ENCODE measurements around the gene ZNRF1.

Gene ZNRF1

GRCh38 chr16:75106351-75107274 is 107.8 kb downstream of the ZNRF1 start:
- no peak for ATAC-seq
- TF ChIP-seq CSDC2 (CRISPR knock-in tag; IDR thresholded peaks at IDR 0.05) (no peak), ISL1 (CRISPR knock-in tag; IDR thresholded peaks at IDR 0.05) (no peak), TOX (CRISPR knock-in tag; IDR thresholded peaks at IDR 0.05; ENCODE audit: borderline replicate concordance) (no peak), RARB (CRISPR knock-in tag; IDR thresholded peaks at IDR 0.05) (no peak), ZNF8 (CRISPR knock-in tag; IDR thresholded peaks at IDR 0.05) (no peak), ZNF565 (CRISPR knock-in tag; conservative IDR thresholded peaks at IDR 0.05; ENCODE audit: low read depth) (no peak), GLIS3 (CRISPR knock-in tag; IDR thresholded peaks at IDR 0.05) (no peak), ARNTL (CRISPR knock-in tag; IDR thresholded peaks at IDR 0.05; ENCODE audit: borderline replicate concordance, low read depth) (no peak), ZFP3 (CRISPR knock-in tag; IDR thresholded peaks at IDR 0.05) (no peak), POU6F1 (CRISPR knock-in tag; IDR thresholded peaks at IDR 0.05; ENCODE audit: borderline replicate concordance, low read depth) (no peak), BACH2 (CRISPR knock-in tag; IDR thresholded peaks at IDR 0.05; ENCODE audit: borderline replicate concordance) (no peak), OSR1 (CRISPR knock-in tag; IDR thresholded peaks at IDR 0.05) (no peak), PATZ1 (CRISPR knock-in tag; IDR thresholded peaks at IDR 0.05; ENCODE audit: borderline replicate concordance) (no peak)
- TF ChIP-seq, protein P1, sequence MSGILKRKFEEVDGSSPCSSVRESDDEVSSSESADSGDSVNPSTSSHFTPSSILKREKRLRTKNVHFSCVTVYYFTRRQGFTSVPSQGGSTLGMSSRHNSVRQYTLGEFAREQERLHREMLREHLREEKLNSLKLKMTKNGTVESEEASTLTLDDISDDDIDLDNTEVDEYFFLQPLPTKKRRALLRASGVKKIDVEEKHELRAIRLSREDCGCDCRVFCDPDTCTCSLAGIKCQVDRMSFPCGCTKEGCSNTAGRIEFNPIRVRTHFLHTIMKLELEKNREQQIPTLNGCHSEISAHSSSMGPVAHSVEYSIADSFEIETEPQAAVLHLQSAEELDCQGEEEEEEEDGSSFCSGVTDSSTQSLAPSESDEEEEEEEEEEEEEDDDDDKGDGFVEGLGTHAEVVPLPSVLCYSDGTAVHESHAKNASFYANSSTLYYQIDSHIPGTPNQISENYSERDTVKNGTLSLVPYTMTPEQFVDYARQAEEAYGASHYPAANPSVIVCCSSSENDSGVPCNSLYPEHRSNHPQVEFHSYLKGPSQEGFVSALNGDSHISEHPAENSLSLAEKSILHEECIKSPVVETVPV (CRISPR knock-in tag; IDR thresholded peaks at IDR 0.05) = no peak
- TF ChIP-seq, protein P2, sequence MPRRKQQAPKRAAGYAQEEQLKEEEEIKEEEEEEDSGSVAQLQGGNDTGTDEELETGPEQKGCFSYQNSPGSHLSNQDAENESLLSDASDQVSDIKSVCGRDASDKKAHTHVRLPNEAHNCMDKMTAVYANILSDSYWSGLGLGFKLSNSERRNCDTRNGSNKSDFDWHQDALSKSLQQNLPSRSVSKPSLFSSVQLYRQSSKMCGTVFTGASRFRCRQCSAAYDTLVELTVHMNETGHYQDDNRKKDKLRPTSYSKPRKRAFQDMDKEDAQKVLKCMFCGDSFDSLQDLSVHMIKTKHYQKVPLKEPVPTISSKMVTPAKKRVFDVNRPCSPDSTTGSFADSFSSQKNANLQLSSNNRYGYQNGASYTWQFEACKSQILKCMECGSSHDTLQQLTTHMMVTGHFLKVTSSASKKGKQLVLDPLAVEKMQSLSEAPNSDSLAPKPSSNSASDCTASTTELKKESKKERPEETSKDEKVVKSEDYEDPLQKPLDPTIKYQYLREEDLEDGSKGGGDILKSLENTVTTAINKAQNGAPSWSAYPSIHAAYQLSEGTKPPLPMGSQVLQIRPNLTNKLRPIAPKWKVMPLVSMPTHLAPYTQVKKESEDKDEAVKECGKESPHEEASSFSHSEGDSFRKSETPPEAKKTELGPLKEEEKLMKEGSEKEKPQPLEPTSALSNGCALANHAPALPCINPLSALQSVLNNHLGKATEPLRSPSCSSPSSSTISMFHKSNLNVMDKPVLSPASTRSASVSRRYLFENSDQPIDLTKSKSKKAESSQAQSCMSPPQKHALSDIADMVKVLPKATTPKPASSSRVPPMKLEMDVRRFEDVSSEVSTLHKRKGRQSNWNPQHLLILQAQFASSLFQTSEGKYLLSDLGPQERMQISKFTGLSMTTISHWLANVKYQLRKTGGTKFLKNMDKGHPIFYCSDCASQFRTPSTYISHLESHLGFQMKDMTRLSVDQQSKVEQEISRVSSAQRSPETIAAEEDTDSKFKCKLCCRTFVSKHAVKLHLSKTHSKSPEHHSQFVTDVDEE (CRISPR knock-in tag; IDR thresholded peaks at IDR 0.05) = no peak
- TF ChIP-seq, protein P3, sequence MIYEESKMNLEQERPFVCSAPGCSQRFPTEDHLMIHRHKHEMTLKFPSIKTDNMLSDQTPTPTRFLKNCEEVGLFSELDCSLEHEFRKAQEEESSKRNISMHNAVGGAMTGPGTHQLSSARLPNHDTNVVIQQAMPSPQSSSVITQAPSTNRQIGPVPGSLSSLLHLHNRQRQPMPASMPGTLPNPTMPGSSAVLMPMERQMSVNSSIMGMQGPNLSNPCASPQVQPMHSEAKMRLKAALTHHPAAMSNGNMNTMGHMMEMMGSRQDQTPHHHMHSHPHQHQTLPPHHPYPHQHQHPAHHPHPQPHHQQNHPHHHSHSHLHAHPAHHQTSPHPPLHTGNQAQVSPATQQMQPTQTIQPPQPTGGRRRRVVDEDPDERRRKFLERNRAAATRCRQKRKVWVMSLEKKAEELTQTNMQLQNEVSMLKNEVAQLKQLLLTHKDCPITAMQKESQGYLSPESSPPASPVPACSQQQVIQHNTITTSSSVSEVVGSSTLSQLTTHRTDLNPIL (CRISPR knock-in tag; IDR thresholded peaks at IDR 0.05; ENCODE audit: low read depth) = no peak

DNA sequence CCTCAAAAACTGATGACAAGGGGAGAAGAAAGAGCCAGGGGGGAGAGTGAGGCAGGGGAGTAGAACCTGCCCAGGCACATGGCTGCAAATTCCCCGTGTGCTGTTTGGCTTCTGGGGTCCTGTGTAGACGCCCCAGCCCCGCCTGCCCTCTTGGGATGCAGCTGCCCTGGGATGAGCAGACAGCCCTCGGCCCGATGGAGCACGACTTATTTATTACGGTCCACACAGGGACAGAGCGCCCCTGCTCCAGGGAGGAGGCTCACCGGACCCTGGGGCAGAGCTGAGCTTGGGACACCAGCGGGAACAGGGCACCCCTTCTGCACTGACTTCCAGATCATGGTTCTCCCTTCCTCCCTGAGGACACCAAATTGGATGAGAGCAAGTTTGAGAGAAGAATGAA is 108.7 kb downstream of the ZNRF1 start:
- no peak for ATAC-seq
- TF ChIP-seq OSR1 (CRISPR knock-in tag; IDR thresholded peaks at IDR 0.05) (no peak), POU6F1 (CRISPR knock-in tag; IDR thresholded peaks at IDR 0.05; ENCODE audit: borderline replicate concordance, low read depth) (no peak), ZFP30 (CRISPR knock-in tag; IDR thresholded peaks at IDR 0.05) (no peak), TOX (CRISPR knock-in tag; IDR thresholded peaks at IDR 0.05; ENCODE audit: borderline replicate concordance) (no peak), ZNF565 (CRISPR knock-in tag; conservative IDR thresholded peaks at IDR 0.05; ENCODE audit: low read depth) (no peak), PPARA (CRISPR knock-in tag; IDR thresholded peaks at IDR 0.05; ENCODE audit: borderline replicate concordance) (no peak), ESRRG (CRISPR knock-in tag; IDR thresholded peaks at IDR 0.05) (no peak), CSDC2 (CRISPR knock-in tag; IDR thresholded peaks at IDR 0.05) (no peak), ZNF70 (CRISPR knock-in tag; IDR thresholded peaks at IDR 0.05) (no peak), TCF4 (CRISPR knock-in tag; IDR thresholded peaks at IDR 0.05; ENCODE audit: borderline replicate concordance) (no peak), ISL1 (CRISPR knock-in tag; IDR thresholded peaks at IDR 0.05) (no peak), SNAI2 (CRISPR knock-in tag; IDR thresholded peaks at IDR 0.05) (no peak)
- TF ChIP-seq, protein P1 (CRISPR knock-in tag; IDR thresholded peaks at IDR 0.05) = no peak
- TF ChIP-seq, protein P2 (CRISPR knock-in tag; IDR thresholded peaks at IDR 0.05) = no peak

All from SK-N-SH treated with all-trans-retinoic acid at 6 μM for 48 hours (cell line).